Stimulated activated CD8-positive, alpha-beta memory T cell treated with anti-CD3 and anti-CD28 coated beads, Interleukin-15, amount 100 ng/mL, for 1 hour (primary cell): ENCODE data around the gene UBAP1L.
"Not testable (repeated sequence)": the region's sequence is repeated elsewhere in the genome, so short reads cannot be mapped to it uniquely, and the experiment has no call there.

ENCODE experiments used
- DNase-seq: peaks from one replicate; pipeline ENCODE4 v3.0.0-alpha.2; 2020; ENCODE audit warnings: low read depth

The UBAP1L gene

DNA sequence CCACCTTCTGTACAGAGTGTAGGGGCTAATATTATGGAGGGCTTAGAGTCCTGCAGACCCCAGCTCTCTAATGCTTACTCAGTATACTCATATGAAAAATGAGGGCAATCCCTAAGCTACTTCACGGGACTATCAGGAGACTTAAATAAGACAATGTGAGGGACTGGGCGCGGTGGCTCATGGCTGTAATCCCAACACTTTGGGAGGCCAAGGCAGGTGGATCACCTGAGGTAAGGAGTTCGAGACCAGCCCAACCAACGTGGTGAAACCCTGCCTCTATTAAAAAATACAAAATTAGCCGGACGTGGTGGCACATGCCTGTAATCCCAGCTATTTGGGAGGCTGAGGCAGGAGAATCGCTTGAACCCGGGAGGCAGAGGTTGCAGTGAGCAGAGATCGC lies 15.2 kb downstream of the UBAP1L start:
- DNase-seq, result not testable (repeated sequence)

DNA sequence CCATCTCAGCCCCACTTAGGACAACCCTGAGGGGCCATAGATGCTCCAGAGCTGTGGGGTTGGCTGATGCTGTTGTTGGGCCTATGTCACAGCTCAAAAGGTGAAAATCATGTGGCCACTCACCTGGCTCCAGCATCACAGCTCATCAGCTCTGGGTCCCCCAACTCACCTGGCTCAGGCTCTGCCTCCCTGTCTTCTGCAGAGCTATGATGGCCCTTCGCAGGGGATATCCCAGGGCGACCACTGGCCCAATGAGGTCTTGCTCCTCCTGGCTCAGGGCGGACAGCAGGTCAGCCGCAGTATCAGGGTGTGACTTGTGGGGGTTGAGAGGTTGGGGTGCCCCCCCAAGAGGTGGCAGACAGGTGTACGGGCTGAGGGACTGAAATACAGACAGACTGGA lies 15.7 kb downstream of the UBAP1L start:
- DNase-seq, result no peak

DNA sequence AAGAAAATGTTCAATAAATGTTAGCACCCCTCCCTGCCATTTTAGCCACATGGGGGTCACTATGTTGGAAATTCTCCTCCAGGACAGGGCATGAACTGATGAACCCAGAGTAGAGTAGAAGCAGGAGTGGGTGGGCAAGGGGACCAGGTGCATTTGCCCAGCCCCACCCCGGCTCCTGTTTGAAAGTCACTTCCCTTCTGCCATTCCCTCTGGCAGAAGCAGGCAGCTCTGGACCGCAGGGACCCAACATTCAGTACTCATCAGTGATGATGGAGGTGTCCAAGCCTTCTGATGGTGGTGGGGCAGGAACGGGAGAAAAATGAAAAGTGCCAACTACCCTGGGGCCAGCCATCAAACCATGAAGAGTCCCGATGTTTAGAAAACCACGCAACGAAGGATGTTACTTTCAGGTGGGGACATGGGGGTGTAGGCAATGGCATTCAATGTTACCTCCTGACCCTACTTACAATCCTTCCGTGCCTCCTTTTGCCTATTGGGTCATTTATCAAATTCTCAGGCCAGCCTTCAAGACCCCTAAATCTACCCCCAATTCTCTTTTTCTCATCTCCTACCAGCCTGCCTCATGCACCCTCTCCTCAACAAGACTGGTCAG lies 17.2 kb downstream of the UBAP1L start:
- DNase-seq, result no peak

DNA sequence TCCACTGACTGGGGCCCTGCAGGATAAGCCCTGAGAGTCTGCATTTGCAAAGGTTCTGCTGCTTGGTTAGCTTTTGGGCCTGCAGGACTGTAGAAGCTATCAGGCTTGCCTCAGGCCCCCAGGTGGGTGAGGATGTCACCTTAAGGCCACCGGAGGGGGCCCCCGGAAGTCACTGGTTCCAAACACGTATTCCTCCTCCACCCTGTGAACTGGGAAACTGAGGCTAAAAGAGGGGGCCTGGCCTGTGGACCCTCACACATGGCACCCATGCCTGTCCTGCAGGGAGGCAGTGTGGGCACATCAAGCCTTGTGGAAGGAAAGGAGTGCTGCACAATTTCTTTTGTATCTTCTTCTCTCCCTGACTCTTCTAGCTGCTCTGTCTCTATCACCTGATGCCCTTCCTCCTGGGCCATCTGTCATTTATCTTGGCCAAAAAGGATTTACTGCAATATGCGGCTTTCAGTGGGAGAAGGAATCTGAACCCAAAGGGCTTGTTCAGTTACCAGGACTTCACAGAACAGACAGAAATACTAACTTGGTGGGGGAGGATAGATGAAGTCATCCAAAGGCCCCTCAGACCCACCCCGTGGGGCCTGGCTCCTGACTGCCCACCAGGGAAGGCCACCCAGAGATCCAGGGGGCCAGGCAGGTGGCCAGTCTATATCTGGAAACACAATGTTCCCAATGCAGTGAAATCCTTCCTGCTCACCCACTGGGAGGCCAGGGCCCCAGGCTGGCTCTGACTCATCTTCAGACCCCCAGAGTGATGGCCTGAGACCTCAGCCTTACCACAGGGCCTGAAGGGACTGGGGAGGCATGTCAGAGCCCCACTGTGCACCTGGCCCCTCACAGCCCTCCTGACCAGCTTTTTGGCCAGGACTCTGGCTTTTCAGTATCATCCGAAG lies 18.3 kb downstream of the UBAP1L start:
- no peak for DNase-seq

DNA sequence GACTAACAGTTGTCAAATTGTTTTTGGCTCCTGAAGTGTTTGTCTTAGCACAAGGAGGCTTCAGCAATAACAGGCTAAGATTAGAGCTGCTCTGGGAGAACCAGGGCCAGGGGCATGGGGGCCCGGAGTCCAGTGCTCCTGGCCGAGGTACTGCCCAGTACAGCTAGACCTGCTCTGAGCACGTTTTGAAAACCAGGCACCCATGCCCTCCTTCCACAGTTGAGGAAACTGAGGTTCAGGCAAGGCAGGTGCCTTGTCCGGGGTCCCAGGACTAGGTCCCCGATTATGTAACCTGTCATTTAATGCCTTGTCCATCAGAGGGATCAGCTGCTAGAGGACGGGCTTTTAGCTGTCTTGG lies 19.3 kb downstream of the UBAP1L start:
- no peak for DNase-seq

DNA sequence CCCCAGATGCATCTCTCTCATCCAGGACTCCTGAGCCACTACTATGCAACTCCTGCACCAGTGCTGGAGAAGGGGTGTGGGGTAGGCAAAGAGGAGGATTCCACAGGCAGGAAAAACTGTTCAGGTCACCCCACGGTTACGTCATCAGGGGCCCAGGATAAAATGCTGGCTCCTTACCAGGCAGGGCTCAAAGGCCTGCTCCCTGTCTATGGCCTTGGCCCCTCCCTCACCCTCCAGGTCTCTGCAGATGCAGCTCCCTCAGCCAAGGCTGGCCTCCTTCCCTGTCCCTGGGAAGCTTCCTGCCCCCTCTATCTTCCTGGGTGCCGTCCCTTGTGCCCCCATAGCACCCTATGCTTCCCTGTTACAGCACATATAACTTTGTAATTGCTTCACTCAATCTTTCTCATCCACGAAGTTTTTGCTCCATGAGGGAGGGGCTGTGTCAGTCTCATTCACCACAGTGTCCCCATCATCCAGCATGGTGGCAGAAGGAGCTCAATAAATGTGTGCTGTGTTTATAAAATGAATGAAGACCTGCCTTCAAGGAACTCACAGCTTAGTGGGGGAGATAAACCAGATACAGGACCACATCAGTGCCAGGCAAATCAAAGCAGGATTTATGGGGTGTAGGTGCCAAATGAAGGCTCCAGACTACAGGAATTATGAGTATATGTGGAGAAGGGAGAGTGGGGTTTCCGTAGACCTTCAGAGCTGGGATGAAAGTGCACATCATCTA lies 19.8 kb downstream of the UBAP1L start:
- DNase-seq, result no peak

DNA sequence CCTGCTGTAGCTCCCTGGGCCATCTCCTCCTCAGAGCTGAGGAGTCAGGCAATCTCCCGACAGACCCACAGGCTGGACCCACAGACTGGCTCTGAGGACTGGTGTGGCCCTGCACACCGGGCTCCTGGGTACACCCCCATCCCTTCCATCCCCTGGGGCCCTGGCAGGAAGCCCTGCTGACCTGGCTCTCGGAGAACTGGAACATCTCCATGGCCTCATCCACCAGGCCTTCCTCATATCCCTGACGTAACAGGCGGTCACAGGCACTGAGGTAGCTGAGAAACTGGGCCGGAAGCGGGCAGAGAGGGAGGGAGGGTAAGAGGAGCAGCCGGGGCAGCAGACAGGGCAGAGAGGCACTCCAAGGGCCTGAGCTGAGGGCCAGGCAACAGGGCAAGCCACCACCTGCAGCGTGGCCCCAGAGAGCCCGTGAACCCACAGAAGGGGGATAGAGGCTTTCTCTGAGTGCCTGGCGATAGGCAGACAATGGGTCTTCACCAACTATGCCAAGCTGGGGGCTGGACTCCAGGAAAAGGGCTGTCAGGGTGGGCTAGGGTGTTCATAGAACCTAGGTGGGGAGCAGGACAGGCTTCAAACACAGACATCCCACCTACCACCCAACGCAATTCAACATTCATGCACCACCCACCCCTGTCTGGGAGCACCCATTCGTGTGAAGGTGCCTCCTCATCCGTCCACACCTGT lies 20.6 kb downstream of the UBAP1L start:
- DNase-seq, result no peak

DNA sequence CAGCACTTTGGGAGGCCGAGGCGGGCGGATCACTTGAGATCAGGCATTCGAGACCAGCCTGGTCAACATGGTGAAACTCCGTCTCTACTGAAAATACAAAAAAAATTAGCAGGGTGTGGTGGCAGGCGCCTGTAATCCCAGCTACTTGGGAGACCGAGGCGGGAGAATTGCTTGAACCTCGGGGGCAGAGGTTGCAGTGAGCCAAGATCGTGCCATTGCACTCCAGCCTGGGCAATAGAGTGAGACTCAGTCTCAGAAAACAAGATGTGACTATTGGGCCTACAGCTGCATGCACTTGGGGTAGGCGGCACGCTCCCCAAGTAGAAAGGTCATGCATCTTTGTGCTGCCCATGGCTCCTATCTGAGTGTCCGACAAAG lies 21.2 kb downstream of the UBAP1L start:
- DNase-seq, result not testable (repeated sequence)

DNA sequence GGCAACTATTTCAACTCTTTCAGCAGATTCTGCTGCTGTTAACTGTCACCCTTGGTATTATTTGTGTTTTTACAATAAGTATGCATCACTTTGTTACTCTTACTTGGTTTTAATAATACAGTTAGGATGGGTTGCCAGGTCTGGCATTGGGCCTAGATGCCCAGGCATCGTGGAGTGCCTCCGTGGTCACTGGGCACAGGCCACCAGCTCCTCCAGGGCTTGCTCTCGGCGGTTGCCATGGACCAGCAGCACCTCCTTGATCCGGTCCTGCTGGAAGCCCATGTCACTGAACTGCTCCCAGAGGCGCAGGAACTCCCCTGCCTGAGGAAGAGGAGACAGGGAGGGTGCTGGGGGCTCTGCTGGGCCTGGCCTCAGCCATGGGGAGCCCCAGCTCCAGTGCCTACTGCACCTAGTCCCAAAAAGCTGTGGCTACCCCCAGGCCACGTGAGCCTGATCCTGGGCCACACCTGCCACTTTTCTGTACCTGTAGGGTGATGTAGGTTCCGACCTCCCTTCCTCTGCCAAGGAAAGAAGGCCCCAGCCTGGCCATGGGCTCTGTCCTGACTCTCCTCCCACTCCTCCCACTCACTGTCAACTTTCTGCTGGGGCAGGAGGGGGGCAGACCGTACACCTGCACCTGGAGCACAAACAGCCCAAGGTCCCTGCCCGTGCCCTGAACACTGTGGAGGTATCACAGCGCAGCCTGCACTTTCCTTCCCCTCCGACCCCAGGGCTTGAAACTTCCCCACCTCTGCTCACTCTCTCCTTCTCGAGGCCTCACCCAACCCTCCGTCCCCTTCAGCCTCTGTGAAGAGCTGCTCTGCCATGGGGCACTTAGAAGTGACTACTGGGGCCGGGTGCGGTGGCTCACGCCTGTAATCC lies 21.8 kb downstream of the UBAP1L start:
- no peak for DNase-seq

DNA sequence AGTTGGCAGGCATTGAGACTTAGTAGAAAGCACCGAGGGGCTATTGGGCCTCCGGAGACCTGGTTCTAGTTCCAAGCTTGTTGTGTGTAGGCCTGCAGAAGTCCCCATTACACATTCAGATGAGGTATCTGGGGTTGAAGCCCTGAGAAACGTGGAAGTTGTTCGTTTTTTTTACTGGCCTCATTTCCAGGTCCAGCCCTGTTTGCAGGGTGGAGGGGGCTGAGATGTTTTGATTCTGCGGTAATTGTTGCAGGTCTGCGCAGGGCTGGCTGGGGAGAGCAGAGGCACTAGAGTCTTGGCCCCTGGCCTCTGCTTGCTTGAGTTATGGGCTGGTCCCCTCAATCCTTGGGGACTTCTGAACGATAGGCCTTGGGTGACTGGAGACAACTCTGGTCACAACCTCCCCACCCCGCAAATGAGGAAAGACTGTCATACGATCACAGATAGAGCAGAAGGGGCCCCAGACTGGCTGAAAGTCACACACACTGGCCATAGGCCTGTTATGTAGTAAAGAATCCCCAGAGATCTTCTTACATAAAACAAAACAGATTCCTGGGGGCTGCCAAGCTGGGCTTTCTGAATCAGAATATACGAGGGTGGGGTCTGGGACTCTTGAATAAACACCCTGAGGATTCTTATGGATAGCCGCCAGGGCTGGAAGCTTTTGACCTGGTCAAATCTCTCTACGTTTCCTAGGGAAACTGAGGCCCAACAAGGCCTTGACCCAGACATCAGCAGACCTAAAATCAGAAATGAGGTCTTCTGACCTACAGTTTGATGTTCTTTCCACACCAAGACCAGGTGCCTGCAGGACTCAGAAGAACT lies 22.8 kb downstream of the UBAP1L start:
- no peak for DNase-seq

DNA sequence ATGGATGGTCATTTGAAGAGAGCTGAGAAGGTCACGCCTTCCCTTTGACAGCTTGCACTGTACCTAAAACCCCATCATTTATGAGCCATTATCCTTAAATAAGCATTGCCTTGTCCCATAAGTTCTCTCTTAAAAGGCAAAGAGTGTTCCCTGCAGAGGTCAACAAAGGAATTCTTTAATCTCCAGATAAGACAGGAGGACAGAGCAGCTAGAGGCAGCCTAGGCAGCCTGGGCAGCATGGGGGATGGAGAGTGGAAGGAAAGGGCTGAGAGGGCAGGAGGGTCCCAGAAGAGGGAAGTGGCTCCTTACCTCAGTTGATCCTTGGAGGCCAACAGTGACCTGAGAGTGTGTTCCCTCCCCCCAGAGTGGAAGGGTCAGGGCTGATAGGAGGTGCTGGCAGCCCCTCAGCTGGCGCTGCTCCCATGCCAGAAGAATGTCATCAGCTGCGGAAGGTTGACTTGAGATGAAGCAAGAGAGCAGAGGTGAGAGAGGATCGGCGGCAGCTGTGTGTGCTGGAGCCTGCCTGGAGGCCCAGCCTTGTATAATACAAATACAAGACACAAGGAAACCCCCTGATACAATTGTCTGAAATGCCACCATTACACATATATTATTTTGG lies 25.7 kb downstream of the UBAP1L start:
- DNase-seq, result no peak

DNA sequence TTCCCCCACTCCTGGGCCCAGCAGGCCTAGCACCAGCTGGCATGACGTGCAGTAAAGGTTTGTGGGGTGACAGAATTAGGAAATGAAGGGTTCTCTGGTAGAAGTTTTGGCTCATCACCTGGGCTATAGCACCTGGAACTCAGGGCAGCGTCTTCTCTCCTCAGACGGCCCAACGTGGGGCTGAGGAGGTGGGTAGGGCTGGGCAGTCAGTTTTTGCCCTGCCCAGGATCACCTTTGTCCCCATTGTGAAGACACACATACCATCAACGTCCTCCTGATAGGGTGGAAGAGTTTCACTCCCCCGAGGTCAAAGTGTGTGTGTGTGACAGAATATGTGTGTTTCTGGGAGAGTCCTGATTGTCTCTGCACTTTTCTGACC lies 26.4 kb downstream of the UBAP1L start:
- DNase-seq, result no peak

DNA sequence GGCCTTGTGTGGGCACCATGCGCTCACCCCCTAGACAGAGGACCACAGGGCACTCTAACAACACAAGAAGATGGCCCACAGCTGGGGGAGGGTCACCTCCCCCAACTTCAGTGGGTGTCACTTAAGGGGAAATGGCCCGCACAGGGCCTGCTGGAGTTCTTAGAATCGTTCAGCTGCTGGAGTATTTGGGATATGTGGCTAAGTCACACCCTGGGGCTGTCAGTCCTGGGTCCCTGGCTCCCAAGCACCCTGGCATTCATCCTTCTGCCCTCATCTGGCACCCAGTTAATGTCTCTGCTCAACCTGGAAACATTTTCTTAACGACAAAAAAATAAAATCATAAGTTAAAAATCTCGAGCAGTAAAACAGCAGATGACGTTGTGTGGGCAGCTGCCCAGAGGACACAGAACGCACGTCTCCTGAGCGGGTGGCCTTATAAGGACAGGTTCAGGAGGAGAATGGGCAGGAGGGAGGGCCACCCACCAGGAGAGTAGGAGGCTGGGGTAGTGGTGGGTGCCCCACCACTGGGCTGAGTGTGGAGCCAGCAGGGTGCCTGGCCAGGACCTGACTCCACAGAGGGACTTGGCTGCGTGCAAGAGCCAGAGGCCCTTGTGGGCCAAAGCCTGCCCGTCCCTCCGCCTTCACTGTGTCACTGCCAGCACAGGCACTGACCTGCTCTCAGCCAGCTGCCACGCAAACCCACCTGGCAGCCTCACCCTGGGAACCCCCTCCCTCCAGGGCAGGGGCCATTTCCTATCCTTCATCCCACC lies 26.9 kb downstream of the UBAP1L start:
- no peak for DNase-seq

DNA sequence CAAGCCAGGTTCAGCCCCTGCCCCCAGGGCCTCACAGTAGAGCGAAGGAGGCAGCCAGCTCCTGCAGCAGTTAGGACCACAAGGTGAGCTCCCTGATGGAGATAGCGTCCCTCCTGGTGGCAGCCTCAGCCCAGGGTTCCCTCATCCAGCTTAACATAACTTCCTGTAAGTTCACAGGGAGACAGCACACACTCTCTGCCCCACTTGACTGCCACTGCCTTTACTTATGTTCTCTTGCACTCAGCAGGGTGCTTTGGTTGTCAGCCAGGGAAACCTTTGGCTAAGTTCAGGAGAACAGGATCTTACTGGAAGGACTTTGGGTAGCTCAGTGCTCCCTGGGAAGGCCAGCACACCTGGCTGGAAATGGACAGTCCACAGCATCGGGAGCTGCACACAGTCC lies 27.6 kb downstream of the UBAP1L start:
- no peak for DNase-seq

DNA sequence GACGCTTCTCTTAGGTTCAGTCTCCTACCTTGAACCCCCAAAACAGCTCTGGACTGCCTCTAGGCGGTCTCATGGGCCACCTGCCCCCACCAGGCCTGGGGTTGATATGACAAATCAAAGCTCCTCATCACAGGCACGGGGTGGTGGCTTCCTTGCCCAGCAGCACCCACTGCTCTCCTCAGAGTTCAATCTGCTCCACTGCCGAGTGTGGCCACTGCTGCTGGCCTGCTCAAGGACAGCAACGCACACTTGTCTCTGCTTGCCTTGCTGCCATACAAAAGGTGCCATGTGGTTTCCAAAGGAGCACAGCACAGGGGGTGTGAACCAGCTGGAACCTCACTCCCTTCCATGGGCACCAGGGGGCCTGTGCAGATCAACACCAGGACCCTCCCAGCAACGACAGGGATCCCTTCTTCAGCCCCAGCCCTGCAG lies 28.3 kb downstream of the UBAP1L start:
- DNase-seq, result no peak

DNA sequence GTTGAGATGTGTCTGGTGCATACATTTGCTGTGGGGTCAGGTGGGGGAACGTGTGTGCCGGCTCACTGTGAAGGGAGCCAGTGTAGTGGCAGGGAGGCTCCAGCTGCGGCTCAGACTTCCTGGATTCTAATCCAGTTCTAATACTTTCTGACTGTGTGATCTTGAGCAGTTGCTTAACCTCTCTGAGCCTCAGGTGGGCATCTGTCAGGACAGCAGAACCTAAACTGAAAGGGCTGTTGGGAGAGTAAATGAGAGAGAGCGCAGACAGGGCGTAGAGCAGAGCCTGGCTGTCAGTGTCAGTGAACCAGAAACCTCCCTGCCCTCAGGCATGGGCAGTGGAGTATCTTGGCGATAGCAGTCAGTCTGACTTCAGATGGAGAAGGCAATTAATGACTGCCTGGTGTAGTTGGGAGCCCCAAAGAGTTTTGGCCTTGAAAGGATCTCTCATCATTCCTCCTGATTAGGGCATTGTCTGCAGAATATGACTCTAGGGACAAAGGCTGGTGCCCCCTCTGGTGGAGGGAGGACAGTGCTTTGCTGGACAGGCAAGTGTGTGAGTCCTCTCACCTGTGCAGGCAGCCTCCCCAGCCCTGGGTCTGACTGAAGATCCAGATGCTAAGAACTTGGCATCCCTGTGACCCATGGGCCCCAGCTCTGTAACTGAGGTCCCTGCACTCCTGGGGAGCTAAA lies 28.9 kb downstream of the UBAP1L start:
- no peak for DNase-seq

DNA sequence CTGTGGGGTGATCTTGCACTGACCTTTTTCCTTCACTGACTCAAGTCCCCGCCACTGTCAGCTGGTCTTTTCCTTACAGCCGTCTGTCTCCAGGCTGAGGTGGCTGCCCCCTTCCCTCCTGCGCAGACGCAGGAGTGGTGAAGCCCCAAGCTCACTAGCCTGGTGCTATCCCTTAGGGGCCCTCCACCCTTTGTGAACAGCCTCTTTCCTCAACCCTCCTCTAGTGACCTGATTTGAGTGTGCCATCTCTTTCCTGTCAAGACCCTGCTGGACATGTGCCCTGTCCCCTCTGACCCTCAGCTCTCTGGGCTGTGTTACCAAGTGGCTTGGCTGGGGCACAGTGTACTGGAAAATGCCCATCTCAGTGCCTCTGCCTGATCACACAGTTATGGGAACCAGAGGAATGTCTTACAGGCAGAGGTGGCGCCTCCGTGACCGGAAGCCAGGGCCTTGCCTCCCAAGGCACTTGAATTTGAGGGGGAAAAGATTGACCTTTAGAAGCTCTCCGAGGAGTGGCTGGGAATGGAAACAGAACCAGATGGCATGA lies 29.7 kb downstream of the UBAP1L start:
- DNase-seq, result no peak

DNA sequence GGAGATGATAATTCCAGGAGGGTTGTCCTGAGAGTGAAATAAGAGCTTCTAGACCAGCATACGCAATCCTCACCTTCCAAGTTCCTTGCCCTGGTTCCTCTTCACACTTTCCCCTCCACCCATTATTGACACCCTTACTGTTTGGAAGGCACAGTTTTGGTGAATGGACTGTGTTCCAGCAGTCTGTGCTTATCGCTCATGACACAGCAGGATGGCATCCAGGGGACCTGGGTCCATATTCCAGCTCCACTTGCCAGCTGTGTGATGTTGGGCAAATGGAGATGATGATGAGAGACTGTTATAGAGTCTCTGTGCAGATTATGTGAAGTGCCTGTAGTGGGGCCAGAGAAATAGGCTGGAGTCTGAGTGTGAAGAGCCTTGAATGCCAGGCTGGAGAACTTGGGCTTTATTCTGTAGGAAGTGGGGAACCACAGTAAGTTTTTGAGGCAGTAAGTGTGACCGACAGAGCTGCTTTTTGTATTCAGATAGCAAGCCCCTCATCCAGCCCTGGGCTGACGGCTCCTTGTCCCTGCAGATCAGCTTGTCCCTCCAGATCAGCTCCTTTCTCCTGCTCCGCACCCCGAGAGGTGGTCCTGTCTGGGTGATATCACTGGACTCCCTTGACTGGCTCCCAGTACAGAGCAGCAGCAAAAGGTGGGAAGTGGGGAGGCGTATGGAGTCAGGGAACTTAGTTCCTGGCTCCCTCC lies 30.3 kb downstream of the UBAP1L start:
- DNase-seq, result no peak
